Measurements from ENCODE around the gene MPDZ.

Gene MPDZ

DNA sequence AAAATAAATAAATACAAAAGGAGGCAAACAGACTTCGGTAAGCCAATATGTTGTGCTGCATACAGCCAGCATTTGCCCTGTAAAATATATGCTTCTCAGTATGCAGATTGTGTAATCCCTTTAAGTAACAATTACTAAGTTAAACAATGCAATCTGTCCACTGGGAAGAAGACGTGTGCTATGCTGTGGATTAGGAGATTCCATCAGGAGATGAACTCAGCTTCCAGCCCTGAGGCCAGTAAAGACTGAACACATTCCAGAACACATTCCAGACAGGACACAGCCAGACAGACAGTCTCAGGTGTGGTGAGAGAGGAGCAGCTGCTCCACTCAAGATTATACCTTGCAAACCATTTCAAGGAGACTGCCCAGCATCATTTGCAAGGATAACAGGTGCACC is 97.8 kb downstream of the MPDZ start:
- no peak for DNase-seq

DNA sequence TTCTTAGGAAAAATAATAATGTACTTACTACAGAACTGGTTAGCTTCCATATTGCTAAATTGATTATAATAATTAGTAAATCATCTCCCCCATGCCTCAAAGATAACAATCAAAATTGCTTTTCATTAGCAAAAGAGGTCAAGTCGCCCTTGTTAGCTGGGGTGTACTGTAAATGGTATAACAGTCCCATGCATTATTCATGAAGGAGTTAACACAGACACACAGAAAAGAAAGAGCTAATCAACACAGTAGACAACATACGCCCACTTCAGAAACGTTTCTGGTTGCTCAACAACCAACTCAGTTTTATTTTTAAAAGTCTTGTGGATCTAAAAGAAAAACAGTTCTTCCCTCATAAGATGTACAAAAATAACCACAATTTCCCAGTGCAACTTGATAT is 100.2 kb downstream of the MPDZ start:
- no peak for DNase-seq

GRCh38 chr9:13175732-13176131 is 103.8 kb downstream of the MPDZ start:
- DNase-seq, result no peak

- no peak for DNase-seq
These were observed 104.4 kb downstream of the MPDZ start for GRCh38 chr9:13174906-13175639.

- no peak for DNase-seq
These were observed 105.9 kb downstream of the MPDZ start for GRCh38 chr9:13173553-13173952.

DNA sequence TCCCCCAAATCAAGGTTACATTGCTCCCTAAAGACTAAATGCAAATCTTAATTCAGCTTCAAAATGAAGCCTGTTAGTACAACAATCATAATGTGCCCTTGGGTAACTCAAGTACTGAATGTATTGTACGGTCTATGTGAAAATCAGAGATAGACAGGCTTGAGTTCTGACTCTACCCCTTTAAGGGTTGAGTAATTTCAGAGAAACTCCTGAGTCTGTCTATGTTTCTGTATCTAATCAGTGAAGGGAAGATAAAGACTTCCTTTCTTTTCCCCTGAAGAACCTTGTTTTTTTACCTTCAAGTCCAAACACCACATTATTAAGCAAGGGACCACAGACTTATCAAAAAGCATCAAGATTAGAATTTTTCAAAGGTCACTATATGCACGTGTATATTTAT is 108.2 kb downstream of the MPDZ start:
- DNase-seq, result no peak

DNA sequence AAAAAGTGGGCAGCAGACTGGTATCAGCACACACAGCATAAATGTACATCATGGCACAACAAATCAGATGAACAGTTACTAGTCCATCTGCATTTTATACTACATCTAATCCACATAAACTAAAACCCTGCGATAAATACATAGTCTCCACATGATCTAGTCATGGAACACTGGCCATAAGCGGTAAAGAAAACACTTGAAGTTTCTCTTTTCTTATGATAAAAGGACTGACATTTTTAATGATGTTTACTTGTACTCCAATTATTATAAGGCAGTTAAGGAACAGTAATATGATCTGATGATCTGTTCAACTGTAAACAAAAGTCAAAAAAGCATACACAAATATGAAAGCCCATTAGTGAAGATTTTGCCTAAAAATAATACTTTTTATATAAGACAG is 112.5 kb downstream of the MPDZ start:
- DNase-seq, result no peak

GRCh38 chr9:13165956-13166355 is 113.5 kb downstream of the MPDZ start:
- no peak for DNase-seq

- DNase-seq, result no peak
These were observed 114.1 kb downstream of the MPDZ start for GRCh38 chr9:13165236-13165945.

DNA sequence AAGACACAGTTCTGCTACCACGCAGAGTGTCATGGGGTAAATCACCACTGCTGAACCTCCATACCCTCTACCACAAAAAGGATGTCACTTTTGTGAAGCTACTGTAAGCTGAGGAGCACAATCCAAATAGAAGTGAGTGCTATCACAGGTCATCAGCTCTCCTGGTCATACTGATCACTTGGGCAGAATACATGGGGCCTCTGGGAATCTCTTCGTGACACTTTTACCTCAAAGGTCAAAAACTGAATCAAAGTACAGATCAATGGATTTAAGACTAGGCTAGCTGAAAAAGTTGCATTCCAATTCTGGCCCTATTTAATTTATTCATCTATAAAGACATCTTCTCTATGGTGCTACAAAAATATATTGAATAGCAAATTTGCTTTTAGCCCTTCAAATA is 115.5 kb downstream of the MPDZ start:
- DNase-seq, result no peak

- no peak for DNase-seq
These were observed 116.2 kb downstream of the MPDZ start for GRCh38 chr9:13163287-13163686.

DNA sequence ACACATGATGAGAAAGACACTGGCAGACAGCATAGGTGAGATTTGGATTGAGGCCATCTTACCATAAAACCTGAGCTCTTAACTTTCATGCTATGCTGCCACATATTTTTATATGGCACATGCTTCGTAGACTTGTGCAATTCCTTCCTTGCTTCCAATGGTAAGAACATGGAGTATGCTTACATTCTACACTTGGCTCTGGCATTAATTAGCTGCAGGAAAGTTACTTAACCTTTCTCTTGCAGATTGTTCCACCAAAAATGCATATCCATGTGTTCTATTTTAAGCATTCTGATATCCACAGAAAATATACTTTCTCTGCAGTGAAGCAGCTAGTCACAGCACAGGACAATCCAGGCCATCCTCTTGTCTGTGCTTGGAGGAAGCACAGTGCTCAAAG is 119.4 kb downstream of the MPDZ start:
- DNase-seq, result no peak

GRCh38 chr9:13158986-13159385 is 120.5 kb downstream of the MPDZ start:
- no peak for DNase-seq

GRCh38 chr9:13151489-13151888 is 128.0 kb downstream of the MPDZ start:
- no peak for DNase-seq

GRCh38 chr9:13149454-13149853 is 130.0 kb downstream of the MPDZ start:
- DNase-seq, result no peak

DNA sequence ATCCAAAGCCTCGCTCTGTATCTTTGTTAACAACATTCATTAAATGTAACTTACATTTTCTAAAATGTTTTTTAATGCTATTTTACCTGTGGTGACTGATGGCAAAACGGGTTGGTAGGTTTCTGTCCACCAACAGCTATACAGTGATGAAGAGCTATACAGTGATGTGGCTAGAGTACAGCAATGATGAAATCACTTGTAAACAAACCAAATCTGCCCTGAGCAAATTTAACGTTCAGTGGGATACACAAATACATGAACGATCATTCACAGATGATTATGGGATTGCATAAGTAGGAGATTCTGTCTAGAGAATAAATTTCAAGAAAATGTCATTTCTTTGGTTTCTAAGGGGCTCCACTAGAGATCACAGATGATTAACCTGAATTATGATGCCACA is 132.7 kb downstream of the MPDZ start:
- no peak for DNase-seq

DNA sequence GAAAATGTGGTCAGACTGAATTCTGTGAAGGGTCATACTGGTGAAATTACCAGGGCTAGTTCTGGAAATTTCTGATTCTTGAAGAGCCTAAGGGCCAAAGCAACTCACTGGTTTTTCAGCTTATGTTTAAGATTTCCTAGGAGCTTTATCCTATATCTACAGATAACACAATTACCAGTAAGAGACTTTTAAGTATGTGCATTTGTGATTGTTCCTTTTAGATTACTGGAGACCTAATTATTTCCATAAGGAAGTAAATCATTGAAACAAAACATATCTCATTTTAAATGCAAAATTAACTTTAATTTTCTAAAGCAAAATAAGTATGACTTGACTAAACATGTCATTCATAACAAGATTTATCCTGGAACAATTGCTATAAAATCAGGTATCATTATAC is 134.2 kb downstream of the MPDZ start:
- no peak for DNase-seq

- DNase-seq, result no peak
These were observed 135.2 kb downstream of the MPDZ start for GRCh38 chr9:13144166-13144775.

GRCh38 chr9:13143281-13143680 is 136.2 kb downstream of the MPDZ start:
- no peak for DNase-seq

DNA sequence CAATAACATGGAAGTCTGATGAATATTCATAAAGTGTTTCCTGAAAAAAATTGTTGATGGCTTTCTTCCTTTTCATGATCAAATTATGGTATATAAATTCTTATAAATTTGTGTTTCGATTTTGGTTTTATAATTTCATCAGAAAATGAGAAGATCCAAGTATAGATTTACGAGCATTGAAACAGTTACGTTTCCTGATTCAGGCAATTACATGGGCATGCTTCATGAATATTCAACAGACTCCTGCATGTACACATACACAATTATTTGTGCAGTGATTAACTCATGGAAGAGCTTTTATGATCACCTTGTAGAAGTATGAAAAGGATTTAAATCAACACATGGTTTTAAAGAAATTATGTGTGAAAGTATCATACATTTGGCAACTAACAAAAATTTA is 136.7 kb downstream of the MPDZ start:
- DNase-seq, result no peak

DNA sequence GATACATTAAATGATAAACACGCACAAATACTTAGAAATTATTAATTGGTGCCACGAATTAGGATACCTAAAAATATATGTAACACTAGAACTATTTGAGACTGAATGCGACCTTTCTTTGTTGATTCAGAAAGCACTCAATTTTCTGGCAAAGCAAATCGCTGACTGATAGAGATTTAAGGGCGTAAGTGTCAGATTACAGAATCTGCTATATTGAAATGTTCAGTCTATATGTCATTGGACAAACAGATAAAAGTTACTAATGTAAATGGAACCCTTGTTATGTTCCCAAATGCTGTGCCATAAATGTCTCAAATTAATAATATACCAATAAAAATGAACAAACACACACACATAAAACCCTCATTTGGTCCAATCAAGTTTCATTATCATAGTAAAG is 137.9 kb downstream of the MPDZ start:
- DNase-seq, result no peak

GRCh38 chr9:13140843-13141592 is 138.5 kb downstream of the MPDZ start:
- DNase-seq, result no peak

DNA sequence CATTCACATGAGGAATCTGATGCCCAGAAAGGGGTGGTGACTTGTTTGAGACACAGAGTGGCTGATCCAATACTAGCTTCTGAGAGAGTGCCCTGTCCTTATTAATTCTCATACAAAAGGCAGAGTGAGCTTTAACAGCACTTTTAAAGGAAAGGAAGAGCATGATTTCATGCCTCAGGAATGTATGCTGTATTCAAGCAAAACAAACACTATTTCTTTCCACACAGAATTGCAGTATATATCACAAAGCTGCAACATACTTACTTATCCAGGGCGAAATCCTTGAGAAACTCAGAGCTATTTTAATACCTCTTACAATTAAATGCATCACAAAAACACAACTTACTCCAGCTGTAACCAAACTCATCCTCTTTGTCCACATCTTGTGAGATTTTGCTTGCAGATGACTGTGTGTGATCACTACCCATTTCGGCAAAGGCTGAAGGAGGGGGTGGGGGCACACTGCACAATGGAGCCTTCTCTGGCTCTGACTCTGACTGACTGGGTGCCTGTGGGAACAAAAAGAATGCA is 139.8 kb downstream of the MPDZ start:
- no peak for DNase-seq

Measured in cerebellar nuclear complex (tissue), 1 donor.